Erythroblast (primary cell): ENCODE results near the gene DLEC1.
"Not testable (repeated sequence)": the region's sequence is repeated elsewhere in the genome, so short reads cannot be mapped to it uniquely, and the experiment has no call there.

Experiments used
- DNase-seq, 2 experiments: peaks; one replicate each; lab custom pipeline; 2025; lab: John Stamatoyannopoulos, UW
- GATA1 ChIP-seq: IDR thresholded peaks from 2 replicates; pipeline ENCODE4 v1.6.1; 2011; ENCODE audit warnings: low read depth, mild to moderate bottlenecking, control low read depth, low read length, moderate library complexity
- POLR2A ChIP-seq: IDR thresholded peaks from 2 replicates; pipeline ENCODE4 v1.6.1; 2011; ENCODE audit warnings: mild to moderate bottlenecking, low read length

The DLEC1 gene

DNA sequence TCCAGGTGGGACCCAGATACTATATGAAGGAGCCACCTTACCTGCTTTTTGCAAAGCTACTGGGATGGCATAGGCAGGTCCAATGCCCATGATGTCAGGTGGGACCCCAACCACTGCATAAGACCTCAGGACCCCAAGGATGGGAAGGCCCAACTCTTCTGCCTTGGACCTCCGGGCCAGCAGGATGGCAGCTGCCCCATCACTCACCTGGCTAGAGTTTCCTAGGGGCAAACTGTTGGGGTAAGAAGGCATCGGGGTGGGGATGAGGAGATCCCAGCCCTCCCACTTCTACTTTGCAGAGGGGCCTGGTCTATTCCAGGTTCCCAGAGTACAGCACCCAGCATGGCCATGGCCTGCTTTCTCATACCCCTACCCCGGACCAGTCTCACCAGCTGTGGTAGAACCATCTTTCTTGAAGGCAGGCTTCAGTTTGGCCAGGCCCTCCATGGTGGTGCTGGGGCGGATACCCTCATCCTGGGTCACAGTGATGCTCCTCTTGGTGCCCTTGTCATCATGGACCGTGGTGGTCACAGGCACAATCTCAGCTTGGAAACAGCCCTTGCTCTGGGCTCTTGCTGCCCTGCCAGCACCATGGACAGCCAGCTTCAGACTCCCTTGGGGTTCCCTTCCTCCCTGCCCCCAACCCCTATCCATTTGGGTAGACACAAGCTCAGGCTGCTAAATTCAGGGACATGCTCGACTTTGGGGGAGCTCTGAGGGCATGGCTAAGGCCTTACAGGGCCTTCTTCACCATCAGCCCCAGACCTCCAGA is 87.3 kb downstream of the DLEC1 start:
- TF ChIP-seq GATA1 (no peak), POLR2A (no peak)
- no peak for DNase-seq

DNA sequence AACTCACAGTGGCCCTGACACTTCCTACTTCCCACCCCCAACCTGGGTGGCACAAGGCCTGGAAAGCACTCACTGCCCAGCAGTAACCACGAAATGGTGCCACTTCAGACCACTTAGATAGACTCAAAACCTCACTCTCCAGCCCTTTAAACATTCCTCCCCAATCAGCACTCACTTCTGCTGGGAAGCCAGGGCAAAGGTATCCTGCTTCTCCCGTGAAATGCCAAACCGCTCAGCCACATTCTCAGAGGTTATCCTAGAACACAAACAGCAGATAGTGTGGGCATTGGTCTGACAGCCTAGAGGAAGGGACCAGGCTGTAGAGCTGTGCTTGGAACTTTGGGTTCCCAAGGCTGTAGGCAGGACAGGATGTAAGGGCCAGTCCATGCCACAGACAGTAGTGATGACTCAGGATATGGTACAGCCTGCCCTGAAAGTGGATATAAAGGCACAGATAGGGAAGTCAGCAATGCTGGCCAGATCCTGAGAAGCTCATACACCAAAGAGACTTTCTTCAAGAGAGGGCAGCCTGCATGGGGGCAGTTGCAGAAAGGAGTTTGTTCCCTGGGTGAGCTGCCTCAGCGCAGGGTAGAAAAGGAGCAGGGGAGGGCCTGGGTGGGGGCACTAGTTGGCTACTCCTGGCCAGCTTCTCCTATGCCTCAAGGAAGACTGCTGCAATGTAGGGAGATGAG is 88.7 kb downstream of the DLEC1 start:
- DNase-seq = no peak
- TF ChIP-seq GATA1 (no peak), POLR2A (no peak)

DNA sequence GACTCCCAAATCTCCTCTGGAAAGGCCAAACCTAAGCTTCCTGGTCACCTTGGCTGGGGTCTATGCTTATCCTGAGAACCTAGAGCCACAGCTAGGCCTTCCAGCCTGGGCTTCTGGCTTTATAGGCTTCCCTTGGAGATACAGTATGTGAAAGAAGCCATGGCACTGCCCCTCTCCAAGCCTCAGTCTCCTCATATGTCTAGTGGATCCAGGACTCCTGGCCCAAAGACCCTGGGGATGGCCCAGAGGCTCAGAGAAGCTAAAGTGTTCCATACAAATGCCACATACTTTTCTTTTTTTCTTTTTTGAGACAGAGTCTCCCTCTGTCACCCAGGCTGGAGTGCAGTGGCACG is 89.3 kb downstream of the DLEC1 start:
- TF ChIP-seq GATA1 (no peak), POLR2A (no peak)
- DNase-seq = no peak

DNA sequence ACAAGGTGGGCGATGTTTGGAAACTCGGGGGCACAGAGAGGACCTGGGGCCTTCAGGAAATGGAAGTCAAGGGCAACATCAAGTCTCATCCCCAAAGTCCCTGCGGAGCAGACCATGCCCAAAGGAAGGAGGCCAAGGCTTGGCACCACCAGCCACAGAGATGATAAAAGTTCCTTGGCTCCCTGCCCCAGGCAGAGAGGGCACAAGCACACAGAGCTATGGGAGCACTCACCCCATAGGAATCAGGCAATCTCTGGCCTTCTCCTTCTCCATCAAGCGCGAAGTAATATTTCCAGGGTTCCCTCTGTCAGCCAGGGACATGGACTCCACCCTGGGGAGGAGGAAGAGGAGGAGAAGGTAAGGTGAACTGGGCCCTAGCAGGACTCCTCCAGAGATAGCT is 90.0 kb downstream of the DLEC1 start:
- TF ChIP-seq GATA1 (no peak), POLR2A (no peak)
- no peak for DNase-seq

DNA sequence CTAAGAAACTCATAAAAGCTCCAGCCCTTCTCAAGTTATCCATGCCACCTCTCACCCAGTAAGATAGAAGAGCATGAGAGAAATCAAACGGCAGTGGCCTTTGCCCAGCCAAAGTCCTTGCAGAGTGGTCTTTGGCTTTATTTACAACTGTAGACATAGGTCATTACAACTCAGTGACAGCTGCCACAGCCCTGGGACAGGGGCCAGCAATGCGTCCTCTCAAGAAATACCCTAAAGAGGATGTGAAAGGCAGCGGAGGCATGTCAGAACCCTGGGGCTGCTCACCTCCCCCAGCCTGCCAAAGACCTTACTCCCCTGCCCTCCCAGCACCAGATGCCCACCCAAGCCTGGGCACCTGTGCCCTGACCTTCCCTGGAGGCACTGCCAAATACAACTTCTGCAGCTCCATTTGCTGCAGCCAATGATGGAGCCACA is 91.6 kb downstream of the DLEC1 start:
- no peak for TF ChIP-seq GATA1
- TF ChIP-seq POLR2A = no peak
- DNase-seq = no peak

DNA sequence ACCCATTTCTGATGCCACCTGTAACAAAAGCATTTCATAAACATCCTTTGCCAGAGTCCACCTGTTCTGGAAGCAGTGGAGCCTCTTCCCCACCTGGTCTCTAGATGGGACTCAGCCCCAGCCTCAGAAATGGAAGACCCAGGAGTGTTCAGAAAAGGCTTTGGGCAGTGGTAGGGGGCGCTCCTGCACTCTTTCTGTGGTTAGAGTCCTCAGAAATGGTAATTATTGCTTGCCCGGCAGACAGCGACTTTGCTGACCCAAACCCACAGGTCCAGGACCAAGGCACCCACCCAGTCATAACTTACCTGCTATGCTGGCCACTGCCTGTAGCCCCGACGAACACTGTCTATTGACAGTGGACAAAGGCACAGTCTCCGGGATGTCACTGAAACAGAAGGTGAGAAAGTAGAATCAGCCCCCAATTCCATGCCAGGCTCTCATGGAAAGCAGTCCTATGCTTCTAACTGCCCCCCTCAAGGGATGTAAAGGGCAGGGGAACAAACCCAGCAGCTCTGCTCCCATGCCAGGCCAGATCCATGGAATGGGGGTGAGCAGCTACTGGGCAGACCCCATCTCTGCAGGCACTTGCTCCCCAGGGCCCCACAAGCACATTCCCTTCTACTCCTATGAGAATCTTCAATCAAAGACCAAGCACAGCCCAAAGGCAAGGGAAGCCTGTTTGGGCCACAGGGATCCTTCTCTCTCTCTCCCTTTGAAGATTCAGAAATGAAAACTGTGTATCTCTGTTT is 92.8 kb downstream of the DLEC1 start:
- peak; percentile 56 to 71 for DNase-seq
- TF ChIP-seq GATA1 (no peak), POLR2A (no peak)

DNA sequence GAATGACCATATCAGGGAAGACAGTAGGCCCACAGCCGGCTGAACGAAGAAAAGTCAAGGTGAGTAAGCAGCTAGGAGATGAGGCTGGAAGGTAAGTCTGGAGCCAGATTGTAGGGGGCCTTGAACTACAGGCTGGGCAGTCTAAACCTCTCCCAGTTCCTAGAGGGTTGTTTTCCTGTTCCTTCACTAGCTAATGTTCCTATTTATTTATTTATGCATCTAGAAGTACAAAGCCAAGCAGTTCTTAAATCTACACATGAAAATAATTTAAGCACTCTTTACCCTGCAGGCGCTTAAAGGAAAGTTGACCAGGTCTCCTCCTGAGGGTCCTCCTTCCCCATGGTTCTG is 94.2 kb downstream of the DLEC1 start:
- no peak for TF ChIP-seq POLR2A
- TF ChIP-seq GATA1 = no peak
- no peak for DNase-seq

DNA sequence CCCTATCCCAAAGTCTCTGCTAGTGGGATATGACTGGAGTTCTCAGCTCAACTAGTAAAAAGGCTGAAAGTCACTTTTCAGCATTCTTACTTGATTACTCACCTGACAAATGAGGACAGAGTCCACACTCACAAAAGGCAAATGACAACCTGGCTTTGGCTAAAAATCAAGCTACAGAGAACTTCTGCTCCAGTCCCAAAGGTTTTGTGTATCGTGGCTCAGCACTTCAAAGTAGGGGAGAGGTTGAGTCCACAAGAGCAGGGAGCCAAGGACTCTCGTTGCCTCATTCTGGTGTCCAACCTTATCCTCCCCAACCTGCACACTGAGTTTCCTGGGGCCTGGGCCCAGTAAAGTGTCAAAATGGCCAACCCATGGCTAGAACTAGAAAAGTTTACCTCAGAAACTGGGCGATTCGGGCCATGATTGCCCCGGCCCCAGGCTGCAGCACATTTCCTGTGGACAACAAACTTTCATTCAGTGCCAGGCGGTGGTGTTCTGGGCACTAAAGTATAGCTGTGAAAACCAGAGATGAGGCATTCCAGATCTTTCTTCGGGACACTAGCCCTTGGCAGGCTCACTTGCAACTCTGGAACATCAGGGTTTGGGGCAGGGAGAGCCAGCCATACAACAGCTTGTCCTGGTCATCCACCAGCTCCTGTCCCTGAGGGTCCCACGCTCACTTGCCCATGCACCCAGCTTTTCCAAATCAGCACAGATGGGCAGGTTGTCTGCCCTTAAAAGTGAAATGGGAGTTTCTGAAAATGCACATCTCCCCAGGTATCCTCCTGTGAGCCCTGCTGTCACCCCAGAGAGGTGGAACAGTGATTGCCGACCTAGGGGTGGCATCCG is 94.8 kb downstream of the DLEC1 start:
- no peak for DNase-seq
- TF ChIP-seq GATA1 (no peak), POLR2A (no peak)

DNA sequence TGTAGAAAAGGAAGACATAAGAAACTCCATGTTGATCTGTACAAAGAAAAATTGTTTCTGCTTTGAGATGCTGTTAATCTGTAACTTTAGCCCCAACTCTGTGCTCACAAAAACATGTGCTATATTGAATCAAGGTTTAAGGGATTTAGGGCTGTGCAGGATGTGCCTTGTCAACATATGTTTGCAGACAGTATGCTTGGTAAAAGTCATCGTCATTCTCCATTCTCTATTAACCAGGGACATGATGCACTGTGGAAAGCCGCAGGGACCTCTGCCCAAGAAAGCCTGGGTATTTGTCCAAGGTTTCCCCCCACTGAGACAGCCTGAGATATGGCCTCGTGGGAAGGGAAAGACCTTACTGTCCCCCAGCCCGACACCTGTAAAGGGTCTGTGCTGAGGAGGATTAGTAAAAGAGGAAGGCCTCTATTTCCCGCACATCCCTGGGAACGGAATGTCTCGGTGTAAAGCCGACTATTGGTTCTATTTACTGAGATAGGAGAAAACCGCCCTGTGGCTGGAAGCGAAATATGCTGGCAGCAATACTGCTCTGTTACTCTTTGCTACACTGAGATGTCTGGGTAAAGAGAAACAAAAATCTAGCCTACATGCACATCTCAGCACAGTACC is 95.6 kb downstream of the DLEC1 start:
- not testable (repeated sequence) for DNase-seq

DNA sequence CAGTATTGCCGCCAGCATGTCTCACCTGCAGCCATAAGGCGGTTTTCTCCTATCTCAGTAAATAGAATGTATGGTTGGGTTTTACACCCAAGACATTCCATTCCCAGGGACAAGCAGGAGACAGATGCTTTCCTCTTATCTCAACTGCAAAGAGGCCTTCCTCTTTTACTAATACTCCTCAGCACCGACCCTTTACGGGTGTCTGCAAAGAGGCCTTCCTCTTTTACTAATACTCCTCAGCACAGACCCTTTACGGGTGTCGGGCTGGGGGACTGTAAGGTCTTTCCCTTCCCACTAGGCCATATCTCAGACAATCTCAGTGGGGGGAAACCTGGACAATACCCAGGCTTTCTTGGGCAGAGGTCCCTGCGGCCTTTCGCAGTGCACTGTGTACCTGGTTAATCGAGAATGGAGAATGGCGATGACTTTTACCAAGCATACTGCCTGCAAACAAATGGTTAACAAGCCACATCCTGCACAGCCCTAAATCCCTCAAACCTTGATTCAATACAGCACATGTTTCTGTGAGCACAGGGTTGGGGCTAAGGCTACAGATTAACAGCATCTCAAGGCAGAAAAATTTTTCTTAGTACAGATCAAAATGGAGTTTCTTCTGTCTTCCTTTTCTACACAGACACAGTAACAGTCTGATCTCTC is 96.7 kb downstream of the DLEC1 start:
- DNase-seq = not testable (repeated sequence)

DNA sequence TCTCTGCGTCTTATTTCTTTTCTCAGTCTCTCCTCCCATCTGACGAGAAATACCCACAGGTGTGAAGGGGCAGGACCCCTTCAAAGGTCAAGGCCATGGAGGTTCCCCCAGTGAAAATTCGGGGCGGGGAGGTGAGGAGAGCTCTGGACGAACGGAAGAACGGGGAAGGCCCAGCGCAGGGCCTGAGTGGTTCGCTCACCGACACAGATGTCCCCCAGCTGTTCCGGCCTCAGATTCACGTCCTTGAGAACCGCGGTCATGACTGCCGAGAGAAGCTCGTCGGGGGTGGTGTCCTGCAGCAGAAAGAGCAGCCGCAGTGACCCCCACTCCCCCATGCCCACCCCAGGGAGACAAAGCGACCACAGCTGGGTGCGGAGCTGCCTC is 97.4 kb downstream of the DLEC1 start:
- DNase-seq = peak; percentile 58 to 62
- TF ChIP-seq GATA1 = no peak
- no peak for TF ChIP-seq POLR2A

DNA sequence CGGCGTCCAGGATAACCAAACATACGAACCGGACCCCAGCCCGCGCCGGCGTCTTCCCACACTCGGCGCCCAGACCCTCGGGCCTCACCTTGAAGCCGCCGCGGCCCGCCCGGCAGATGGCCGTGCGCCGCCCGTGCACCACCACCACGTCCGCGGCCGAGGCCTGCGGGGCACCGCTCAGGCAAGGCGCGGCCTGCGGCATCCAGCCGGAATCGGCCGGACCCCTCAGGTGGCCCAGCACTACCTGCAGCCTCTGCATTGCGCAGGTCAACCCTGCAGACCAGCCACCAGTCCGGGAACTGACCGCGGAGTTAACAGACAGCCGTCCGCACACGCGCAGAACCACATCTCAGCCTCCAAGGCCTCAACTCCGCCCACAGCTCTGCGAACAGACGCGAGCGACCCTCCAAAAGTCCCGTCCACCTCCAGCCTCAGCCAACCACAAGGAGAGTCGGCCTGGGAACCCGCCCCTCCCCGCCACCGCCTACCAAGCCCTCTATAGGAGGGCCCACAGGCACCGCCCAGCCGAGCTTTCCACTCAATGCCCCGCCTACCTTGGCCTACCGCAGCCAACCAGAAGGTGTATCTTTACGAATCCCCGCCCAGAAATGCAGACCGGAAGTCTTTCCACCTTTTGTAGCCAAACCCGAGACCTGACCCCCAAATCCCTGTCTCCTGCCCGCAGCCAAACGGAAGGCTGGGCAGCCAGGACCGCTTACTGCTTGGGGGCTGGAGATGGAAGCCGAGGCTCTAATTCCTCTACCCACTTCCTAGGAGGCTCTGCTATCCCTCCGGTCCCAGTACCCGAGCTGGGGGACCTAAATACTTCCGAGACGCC is 98.0 kb downstream of the DLEC1 start, which contains the start of gene ACAA1:
Gene ACAA1 (minus strand): TSS at position 351 of the 838 bp plus-strand sequence. CDS start 92 bp downstream, at position 259.
- TF ChIP-seq GATA1 (no peak), POLR2A (peak; percentile 85)
- DNase-seq = peak; percentile 98 to 99
